Astrocyte of the cerebellum (primary cell): ENCODE measurements around the gene AAR2.
A peak's percentile ranks its signal among the peaks of the same experiment; 100 is the strongest.

ENCODE experiments used
- DNase-seq: peaks from one replicate; pipeline ENCODE4 v3.0.0-alpha.2; 2011; ENCODE audit warnings: low read depth
- H3K4me3 ChIP-seq: 2 replicates; pipeline ENCODE4 v1.5.1; 2011; ENCODE audit warnings: mild to moderate bottlenecking, low read depth, low read length, moderate library complexity
- in situ Hi-C: cut with HindIII; loops from 2 replicates; pipeline ENCODE4 v1.10.0; 2017; ENCODE audit warnings: low sequenced_read_pairs
- TF ChIP-seq, protein P1 (sequence below): IDR thresholded peaks from 2 replicates; pipeline ENCODE4 v1.5.1; 2012; ENCODE audit warnings: low read length, low read depth, moderate library complexity, mild to moderate bottlenecking; ENCODE audit errors: missing control alignments

AAR2 gene, protein sequence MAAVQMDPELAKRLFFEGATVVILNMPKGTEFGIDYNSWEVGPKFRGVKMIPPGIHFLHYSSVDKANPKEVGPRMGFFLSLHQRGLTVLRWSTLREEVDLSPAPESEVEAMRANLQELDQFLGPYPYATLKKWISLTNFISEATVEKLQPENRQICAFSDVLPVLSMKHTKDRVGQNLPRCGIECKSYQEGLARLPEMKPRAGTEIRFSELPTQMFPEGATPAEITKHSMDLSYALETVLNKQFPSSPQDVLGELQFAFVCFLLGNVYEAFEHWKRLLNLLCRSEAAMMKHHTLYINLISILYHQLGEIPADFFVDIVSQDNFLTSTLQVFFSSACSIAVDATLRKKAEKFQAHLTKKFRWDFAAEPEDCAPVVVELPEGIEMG

GRCh38 chr20:36235892-36236785, at the start of gene AAR2:
Gene AAR2, plus strand, starts transcription at chr20:36236478. Its CDS starts 3,391 bp downstream, at chr20:36239869.
- in situ Hi-C loops, result no loop called here
- H3K4me3 ChIP-seq, result peak within 1 kb of the TSS; percentile 67
- peak; percentile 35 for DNase-seq
- TF ChIP-seq, protein P1, sequence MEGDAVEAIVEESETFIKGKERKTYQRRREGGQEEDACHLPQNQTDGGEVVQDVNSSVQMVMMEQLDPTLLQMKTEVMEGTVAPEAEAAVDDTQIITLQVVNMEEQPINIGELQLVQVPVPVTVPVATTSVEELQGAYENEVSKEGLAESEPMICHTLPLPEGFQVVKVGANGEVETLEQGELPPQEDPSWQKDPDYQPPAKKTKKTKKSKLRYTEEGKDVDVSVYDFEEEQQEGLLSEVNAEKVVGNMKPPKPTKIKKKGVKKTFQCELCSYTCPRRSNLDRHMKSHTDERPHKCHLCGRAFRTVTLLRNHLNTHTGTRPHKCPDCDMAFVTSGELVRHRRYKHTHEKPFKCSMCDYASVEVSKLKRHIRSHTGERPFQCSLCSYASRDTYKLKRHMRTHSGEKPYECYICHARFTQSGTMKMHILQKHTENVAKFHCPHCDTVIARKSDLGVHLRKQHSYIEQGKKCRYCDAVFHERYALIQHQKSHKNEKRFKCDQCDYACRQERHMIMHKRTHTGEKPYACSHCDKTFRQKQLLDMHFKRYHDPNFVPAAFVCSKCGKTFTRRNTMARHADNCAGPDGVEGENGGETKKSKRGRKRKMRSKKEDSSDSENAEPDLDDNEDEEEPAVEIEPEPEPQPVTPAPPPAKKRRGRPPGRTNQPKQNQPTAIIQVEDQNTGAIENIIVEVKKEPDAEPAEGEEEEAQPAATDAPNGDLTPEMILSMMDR, result no peak

DNA sequence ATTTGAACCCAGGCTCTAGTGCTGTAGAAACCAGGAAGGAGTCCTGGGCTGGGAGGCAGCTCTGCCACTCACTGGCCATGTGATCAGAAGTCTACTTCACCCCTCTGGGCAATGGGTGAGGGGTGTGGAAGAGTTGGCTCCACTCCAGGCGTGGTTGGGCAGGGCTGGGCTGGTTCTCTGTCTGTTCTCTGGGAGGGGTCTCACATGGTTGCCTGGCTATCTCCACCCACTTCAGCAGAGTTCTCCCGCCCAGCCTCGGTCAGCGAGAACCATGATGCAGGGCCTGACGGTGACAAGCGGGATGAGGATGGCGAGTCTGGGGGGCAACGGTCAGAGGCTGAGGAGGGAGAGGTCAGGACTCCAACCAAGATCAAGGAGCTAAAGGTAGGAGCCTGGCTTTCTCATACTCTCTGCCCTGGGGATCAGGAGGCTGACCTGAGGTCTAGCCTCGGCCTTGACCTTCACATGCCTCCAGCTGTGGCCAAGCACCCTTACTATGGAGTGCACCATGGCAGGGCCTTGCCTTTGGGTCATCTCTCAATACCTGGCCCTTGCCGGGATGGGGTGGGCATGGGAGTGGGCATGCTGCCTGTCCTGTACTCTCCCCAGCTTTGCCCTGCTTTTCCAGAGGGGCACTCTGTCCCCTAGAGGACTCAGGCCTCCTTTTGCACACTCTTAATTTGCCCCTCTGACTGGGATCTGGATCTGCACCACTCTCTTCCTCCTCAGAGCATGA, 42.1 kb upstream of the AAR2 start:
- DNase-seq, result no peak
- no peak overlapping the region for H3K4me3 ChIP-seq
- TF ChIP-seq, protein P1, result no peak
- in situ Hi-C loops, result no loop called here

DNA sequence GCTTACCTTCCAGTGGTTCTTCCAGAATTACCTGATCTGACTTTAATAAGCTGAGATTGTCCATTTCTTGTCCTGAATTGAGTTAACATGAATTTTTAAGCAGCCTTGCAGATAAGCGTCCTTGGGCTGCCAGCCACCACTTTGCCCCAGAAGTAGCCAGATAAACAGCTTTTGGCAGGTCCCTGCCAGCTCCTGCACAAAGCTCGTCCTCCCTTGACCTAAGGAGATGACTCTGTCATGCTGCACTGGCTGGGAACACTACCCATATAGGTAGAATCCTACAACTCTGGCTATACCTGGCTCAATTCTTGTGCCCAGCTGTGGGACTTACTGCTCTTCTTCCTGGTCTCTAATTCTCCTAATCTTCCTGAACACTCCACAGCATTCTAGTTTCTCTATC, 39.6 kb upstream of the AAR2 start:
- DNase-seq, result no peak
- H3K4me3 ChIP-seq, result no peak overlapping the region
- TF ChIP-seq, protein P1, result no peak
- in situ Hi-C loops, result no loop called here

DNA sequence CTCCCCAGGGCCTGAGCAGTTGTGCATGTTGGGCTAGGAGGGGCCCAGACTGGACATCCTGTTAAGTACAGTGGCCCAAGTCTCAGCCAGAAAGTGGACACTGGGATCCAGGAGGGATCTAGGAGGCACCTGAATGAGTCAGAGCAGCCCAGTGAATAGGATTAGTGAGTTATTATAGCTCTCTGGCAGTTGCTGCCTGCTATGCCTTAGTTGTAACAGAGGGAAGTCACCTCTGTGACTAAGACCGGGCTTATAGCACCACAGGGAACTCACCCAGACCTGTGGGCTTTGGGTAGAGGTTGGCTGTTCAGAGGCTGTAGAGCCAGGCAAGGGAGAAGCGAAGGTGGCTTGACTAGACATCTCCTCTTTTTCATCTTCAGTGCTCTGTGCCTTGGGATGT, 39.0 kb upstream of the AAR2 start:
- no peak overlapping the region for H3K4me3 ChIP-seq
- TF ChIP-seq, protein P1, result no peak
- DNase-seq, result no peak
- in situ Hi-C loops, result no loop called here

GRCh38 chr20:36199345-36200257, 36.7 kb upstream of the AAR2 start:
- TF ChIP-seq, protein P1, result peak; percentile 98
- in situ Hi-C loops, result no loop called here
- peak; percentile 50 for DNase-seq
- no peak overlapping the region for H3K4me3 ChIP-seq

GRCh38 chr20:36200451-36200850, 35.8 kb upstream of the AAR2 start:
- TF ChIP-seq, protein P1, result no peak
- in situ Hi-C loops, result no loop called here
- no peak overlapping the region for H3K4me3 ChIP-seq
- no peak for DNase-seq
